GM19035 (cell line): ENCODE measurements around the gene SPECC1.
"Not testable (repeated sequence)": the region's sequence is repeated elsewhere in the genome, so short reads cannot be mapped to it uniquely, and the experiment has no call there.

ENCODE experiments used
- ATAC-seq: cut with Tn5 transposase; IDR thresholded peaks from one replicate; pipeline ENCODE4 v1.9.1; 2021; ENCODE audit not compliant: unreplicated experiment

The SPECC1 gene

DNA sequence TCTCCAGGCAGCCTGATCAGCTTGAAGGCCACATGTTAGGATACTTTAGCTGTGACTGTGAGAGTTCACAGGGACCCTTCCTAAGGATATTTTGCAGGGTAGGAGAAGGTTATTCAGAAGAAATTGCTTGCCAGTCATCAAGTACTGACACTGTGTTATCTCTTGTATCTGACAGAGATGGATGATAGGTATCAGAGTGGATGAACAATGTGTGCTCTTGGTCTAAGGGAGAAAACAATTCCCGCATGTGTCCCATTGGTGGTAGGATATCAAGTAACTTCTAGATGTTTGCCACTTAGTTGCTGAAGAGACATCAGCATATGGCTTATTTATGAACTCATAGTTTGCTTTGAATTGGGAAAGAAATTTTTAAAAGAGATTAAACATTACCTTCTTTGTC lies 219.3 kb downstream of the SPECC1 start:
- ATAC-seq: no peak

DNA sequence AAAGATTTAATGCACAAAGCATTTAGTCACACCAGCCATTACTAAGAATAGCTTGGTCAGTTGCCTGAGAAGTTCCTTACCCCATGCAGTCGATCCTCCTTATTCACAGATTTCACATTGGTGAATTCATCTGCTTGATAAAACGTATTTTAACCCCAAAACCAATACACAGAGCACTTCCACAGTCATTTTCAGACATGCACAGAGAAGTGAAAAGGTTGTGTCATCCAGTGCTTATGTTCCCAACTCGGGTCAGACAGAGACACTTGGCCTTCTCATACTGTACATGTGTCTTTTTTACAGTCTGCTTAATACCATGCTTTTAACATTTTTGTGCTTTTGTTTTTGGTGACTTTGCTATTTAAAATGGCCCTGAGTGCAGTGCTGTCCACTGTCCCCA lies 219.7 kb downstream of the SPECC1 start:
- ATAC-seq: no peak

DNA sequence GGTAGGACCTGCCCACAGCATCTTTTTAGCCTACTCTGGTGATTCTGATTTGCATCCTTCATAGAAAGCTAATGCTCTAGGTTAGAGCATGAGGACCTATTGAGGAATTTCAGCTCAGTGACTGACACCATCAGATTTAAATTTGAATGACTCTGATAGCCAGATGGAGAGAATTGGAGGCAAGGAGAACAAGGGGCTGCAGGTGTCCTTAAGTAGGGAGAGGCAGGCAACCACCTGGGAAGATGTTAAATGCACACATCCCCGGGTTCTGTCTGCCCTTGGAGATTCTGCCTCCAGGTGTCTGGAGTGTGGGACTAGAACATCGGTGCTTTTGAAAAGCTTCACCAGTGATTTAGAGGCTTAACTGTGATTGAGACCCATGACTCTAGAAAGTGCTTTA lies 221.8 kb downstream of the SPECC1 start:
- ATAC-seq: no peak

DNA sequence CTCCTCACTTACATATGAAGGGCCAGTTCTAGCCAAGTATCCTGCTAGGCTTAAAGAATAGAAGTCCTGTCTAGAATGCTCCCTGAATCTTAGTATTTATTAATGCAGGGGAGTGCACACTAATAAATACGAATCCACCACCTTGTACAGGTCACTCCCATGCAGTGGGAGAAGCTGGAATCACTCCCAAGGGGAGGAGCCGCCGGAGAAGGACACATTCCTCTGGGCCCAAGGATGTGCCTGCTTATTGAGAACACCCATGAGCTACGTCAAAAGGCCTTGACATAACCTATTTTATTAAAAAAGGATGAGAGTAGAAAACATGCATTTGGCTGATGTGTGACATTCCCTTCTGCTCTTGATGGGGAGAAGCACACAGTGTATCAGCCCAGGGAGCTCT lies 223.5 kb downstream of the SPECC1 start:
- ATAC-seq: no peak

DNA sequence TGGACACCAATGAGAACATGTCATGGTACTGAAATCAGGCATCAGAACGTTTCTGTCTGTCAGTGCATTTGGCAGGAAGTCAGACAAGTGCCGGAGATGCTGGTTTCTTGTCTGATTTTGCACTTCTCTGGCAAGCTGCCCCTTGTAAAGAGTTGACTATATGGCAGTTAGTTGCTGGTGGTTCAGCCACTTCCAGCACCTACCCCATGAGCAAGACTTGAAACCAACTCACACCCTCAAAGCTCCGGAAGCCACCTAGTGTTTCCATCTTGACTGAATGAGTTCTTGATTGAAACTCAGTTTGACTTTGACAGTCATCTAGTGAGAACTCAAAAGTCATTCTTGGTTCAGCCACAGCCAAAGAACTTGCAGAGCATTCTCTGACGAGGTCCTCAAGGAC lies 225.1 kb downstream of the SPECC1 start:
- ATAC-seq: no peak

DNA sequence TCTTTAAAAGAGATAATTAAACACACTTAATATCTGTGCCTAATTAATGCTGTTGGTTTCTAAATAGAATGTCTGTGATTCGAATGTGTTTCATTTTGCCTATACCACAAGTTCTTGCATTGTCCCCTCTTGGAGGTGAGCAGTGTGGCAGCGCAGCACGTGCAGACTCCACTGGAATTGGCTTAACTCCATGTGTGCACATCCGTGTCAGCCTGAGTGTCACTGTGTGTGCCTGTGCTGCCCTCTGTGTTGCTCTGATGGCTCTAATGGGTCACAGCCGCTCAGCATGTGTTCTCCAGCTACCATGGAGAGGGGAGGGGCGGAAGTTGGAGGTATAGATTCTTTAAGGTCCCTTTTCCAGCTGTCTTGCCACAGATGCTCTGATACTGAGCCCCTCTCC lies 226.6 kb downstream of the SPECC1 start:
- no peak for ATAC-seq

DNA sequence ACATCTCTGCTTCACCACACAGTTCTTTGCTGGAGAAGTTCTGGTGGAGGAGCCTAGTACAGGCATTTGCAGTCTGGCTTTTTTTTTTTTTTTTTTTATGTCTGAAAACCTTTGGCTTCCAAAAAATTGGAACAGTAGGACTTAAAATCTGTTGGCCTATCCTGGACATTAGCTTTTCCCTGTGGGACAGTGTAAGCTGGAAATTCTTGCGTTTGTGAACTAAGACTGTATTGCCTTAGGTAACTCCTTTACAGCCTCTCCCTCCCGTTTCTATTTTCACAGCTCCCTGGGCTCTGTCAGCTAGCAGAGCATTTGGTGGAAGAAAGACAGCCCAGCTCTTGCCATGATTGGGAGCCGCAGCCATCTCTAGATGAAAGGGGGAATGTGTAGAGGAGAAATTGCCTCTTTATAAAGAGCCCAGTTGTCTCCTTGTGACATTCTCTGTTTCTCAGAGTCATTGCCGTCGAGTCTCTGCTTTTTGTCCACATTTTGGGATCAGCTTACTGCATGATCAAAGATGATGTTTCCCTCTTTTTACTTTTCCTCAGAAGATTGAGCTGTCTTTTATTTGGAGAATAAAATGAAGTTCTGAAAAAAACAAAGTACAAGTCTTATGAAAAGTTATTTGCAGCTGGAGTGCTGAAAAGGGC lies 227.5 kb downstream of the SPECC1 start:
- ATAC-seq: no peak

DNA sequence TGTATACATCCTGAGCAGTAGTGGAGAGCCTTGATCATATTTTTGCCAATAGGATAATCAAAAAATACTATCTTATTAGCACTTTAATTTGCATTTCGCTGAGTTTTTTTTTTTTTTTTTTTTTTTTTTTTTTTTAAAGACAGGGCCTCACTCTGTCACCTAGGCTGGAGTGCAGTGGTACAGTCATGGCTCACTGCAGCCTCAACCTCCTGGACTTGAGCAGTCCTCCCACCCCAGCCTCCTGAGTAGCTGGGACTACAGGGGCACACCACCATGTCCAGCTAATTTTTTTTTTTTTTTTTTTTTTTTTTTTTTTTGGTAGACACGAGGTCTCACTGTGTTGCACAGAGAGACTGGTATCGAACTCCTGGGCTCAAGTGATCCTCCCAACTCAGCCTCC lies 230.6 kb downstream of the SPECC1 start:
- ATAC-seq: not testable (repeated sequence)

DNA sequence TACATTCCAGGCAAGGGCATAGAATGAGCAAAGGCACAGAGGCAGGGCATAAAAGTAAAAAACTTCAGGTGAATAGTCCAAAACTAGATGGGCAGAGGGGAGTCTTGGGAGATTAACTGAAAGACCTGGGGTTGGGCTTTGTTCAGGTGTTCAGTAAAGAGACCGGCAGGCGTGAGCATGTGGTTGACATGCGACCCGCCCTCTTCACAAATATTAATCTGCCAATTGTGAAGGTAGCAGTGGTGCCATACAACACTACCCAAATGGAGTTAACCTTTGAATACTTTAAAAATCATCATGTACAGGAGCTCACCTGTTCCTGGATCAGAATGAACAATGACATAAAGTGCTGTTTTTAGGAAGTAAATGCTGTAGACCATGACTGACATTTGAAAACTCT lies 232.7 kb downstream of the SPECC1 start:
- ATAC-seq: no peak

DNA sequence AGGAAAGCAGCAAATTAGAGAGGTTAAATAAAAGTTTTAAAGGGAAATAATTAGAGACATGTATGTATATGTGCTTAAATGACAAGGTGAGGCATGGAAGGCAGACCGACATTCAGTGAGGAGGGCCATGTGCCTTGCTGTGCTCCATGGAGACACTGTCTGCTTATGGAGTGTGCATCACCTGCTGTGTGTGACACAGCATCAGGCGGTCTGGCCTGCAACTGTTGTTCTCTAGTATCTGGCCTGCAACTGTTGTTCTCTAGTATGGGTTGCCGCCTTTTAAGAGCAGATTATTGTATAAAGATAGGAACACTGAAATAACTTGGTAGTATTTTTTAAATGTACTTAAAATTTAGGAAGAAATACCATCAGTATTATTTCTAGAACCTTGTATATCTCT lies 233.1 kb downstream of the SPECC1 start:
- ATAC-seq: no peak

DNA sequence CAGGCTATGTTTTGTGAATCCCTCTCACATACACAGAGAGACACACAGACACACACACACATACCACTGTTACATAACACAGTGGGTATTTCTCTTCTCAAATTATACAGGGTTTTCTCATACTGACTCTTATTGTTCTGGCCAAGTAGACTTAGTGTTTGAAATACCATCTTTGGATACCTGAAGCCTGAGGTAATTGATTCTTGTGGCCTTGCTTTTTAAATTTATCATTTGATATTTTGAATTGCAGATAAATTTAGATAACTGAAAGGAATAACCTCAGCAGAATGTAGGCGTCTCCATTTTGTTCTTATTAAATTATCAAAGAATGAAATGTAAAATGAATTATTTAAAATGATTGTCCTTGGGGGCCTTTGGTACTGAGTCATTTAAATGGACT lies 234.4 kb downstream of the SPECC1 start:
- no peak for ATAC-seq

DNA sequence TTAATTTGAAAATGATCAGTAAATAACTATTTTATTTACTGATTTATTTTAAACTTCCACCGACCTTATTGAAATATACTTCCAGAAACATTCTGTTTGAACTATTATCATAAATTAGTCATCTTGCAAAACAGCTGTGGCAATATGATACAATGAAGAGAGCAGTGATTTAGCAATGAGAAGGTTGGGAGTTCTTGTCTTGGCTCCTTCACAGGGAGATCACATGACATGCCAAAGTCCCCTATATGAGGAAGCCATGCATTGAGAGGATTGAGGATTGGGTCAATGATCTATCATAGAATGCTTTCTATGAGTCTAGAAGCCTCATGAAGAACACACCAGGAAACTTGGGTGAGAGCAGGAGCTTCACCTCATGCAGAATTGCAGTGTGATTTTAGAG lies 235.5 kb downstream of the SPECC1 start:
- ATAC-seq: no peak

DNA sequence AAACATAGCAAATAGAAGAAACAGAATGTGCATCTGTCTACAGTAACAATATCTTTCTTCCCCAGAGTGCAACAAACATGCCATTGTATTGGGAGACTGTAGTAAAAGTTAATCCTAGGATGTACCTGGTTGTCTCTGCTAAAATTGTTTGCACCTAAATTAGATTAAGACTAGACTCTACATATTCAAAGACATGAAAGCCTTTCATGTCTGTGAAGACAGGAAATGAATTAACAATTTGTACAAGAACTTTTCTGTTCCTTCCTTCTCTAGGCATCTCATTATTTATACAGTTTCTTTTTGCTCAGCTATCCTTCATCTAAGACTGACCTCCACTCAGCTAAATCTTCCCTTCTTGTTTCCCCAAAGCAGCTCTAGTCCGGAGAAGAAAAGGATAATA lies 237.5 kb downstream of the SPECC1 start:
- no peak for ATAC-seq

DNA sequence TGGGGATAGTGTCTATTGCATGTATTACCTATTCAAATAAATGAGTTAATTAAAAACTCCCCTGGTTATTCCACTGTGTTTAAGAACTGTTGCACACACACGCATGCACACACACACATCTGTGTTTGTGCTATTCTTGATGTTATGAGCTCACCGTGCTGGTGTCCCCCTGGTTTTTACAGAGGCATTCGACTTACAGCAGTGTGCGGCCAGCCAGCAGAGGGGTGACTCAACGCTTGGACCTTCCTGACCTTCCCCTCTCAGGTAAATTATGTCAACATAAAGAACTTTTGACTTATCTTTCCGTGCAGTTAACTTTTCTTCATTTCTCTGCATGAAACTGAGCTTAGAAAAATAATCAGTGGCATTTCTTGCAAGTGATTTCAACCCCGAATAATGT lies 244.2 kb downstream of the SPECC1 start:
- no peak for ATAC-seq

DNA sequence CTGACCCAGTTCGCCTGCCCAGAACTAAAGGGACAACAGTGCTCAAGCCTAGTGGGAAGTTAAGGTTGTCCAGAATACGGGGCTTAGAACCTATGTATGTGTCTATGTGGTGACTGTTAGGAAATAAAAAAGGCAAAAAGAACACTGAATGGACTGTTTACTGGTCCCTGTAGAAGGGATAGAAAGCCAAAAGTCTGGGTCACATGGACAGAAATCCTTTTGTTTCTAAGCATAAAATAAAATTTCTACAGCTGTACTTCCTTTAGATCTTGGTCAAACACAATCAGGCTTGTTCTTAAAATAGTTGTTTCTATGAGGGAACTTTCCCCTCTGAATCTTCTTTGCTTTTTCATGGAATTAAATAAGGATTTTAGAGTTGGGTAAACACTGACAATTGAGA lies 245.4 kb downstream of the SPECC1 start:
- no peak for ATAC-seq

DNA sequence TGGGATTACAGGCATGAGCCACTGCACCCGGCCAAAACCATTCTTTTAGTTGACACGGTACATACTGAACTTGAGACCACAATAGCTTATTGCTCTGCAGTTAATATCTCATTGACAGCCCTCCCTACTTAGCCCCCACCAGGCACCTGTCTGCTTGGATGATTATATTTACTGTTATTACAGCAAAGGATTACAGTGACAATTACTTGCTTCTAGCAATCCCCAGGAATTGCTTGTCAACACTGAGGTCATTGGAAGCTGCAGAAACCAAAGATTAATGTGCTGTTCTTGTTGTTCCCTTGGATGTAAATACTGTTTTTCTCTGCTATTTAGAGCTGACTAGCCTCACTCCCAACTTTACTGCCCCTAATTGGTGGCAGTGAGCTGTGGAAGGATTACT lies 247.0 kb downstream of the SPECC1 start:
- no peak for ATAC-seq

DNA sequence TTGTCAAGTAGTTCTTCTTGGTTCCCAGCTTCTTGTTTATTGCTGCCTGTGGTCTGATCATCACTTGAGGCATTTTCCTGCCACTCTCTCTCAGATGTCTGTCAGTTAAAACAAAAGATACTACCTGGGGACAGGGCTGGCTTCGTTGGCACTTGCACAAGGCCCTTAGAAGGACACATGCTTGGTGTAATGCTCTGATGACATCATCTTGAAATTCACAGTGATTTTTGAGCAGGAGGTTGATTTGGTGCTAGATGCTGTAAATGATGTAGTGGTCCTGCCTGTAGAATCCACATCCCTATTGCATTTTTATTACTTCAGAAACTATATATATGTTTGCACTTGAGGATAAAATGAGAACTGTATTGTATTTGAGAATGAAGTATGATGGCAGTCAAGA lies 247.8 kb downstream of the SPECC1 start:
- no peak for ATAC-seq

DNA sequence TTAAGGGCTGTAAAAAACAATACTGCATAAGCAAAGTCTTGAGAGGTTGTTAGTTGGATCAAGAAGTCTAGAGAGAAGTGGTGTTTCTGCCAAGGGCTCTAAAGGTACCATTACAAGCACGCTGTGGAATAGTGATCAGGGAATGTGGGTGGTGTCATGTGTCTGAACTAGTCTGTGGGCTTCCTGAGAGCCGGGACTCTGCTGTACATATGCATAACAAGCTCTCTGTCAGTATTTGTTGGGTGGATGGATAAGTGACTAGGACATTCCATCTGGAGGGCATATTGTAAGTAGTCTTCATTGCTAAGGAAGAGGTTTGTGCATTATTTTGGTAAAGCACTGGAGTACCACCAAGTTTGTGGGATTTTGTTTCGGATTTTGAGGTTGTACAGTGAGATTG lies 248.6 kb downstream of the SPECC1 start:
- no peak for ATAC-seq

DNA sequence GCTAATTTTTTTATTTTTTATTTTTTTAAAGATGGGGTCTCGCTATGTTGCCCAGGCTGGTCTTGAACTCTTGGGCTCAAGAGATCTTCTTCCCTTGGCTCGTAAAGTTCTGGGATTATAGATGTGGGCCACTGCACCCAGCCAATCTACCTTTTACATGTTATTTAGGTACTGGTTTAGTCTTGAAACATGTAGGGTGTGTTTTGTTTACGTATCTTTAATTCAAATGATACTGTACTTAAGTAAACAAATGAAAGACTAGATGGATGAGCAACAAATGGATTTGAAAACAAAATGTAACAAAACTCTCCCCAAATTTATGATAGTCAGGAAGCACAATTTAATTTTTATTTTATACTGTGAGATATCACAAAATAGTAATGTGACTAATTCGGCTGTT lies 250.5 kb downstream of the SPECC1 start:
- no peak for ATAC-seq

DNA sequence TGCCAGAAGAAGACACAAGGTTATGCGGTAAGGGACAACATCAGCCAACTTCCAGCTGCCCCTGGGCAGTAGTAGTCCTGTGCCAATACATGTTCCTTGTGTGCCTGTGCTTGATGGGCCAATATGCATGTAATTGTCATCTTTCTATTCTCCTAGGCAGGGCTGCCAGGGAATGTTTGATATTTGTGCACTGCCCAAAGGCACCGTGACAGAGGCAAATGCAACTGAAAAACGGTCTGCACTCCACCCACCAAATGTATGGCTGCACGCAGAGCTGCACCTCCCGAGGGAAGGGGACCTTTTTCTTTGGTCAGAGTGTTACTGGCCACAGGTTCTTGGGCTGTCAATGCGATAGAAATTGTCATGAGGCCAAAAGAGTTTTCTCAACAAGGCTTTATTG lies 251.1 kb downstream of the SPECC1 start:
- ATAC-seq: no peak

DNA sequence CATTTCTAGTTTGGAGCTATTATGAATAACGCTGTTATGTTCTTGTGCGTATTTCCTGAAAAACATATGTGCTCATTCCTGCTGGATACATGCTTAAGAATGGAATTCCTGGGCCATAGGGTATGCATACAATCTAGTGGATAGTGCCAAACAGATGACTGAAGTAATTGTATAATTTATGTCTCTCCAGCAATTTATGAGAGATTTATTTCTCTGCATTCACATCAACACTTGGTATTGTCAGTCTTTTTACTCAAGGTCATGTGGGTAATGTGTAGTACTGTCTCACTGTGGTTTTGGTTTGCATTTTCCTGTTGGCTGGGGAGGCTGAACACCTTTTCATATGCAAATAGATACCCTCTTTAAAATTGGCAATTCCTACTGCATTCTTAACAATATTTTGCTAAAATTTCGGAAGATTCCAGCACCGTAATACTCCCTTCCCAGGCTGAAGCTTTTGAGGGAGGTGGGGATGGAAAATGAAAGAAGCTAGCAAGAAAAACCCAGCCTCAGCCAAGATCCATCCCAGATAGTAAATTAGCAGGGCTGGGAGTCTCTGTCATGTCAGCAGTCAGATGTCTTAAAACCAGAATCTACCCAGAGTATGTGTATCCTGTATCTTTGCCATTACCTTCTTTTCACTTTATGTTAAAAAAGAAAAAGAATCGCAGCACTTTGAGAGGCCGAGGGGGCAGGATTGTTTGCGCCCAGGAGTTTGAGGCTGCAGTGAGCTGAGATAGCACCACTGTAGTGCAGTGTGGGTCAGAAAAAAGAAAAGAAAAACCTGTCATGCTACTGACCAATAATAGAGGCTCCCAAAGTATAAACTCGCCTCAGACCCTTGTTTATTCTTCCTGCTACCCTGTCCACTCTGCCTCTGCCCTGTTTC lies 253.3 kb downstream of the SPECC1 start:
- no peak for ATAC-seq

DNA sequence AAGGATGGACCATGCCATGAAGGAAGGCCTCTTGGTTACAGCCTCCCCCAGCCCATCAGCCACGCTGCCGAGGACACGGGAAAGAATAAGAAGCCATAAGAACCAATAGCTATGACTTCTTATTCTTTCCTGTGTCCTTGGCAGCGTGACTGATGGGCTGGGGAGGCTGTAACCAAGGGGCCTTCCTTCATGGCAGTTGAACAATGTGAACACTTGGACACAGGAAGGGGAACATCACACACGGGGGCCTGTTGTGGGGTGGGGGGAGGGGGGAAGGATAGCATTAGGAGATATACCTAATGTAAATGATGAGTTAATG lies 253.9 kb downstream of the SPECC1 start:
- not testable (repeated sequence) for ATAC-seq

DNA sequence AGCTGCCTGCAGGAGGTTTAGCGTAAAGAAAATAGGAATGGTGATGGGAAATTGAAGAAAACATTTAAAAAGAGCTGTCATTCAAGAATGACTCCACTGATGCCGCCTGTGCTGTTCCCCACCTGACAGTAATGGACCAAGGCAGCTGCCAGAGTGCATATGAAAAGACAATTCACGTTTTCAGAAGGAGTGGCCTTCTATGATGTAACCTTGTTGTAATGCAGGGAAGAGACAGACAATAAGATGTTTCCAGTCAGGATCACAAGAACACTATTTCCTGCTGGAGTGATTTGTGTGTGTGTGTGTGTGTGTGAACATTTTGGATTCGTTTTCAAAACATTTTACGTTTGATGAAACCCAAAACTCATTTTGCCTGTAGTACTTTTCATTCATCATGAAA lies 254.4 kb downstream of the SPECC1 start:
- no peak for ATAC-seq
